GM12872 (cell line): ENCODE results near the gene GRK5.
A peak's percentile ranks its signal among the peaks of the same experiment; 100 is the strongest.

Experiments
- CTCF ChIP-seq: IDR thresholded peaks from 3 replicates; pipeline ENCODE4 v1.5.1; 2011; ENCODE audit warnings: low read depth, mild to moderate bottlenecking, low read length, moderate library complexity; ENCODE audit not compliant: insufficient read depth

GRK5 gene

GRCh38 chr10:119190353-119190752 is 17.0 kb upstream of the GRK5 start:
- no peak for TF ChIP-seq CTCF

- TF ChIP-seq CTCF = no peak
Measured at GRCh38 chr10:119190954-119191785, 16.2 kb upstream of the GRK5 start.

- no peak for TF ChIP-seq CTCF
Measured at GRCh38 chr10:119191881-119192280, 15.5 kb upstream of the GRK5 start.

- no peak for TF ChIP-seq CTCF
Measured at GRCh38 chr10:119197921-119198320, 9.4 kb upstream of the GRK5 start.

- peak; percentile 66 for TF ChIP-seq CTCF
Measured at GRCh38 chr10:119198438-119198837, 8.9 kb upstream of the GRK5 start.

GRCh38 chr10:119199231-119199992 is 8.0 kb upstream of the GRK5 start:
- peak; percentile 92 for TF ChIP-seq CTCF

GRCh38 chr10:119201233-119201632 is 6.1 kb upstream of the GRK5 start:
- no peak for TF ChIP-seq CTCF
